Amygdala (tissue), 56 donors: ENCODE measurements around the gene RPL31.
A peak's percentile ranks its signal among the peaks of the same experiment; 100 is the strongest.

Source experiments
- DNase-seq, 56 donors: peaks; one replicate each; lab custom pipeline; 2025; lab: John Stamatoyannopoulos, UW

Gene RPL31

DNA sequence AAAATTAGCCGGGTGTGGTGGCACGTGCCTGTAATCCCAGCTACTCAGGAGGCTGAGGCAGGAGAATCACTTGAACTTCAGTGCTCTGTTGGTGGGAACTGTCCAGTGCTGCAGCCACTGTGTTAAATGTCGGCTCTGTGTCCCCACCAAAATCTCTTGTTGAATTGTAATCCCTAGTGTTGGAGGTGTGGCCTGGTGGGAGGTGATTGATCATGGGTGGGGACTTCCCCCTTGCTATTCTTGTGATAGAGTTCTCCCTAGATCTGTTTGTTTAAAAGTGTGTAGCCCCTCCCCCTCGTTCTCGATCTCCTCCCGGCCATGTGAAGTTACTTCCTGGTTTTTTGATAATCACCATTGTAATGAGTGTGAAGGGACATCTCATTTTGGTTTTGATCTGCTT lies 9.8 kb upstream of the RPL31 start:
- no peak for DNase-seq

DNA sequence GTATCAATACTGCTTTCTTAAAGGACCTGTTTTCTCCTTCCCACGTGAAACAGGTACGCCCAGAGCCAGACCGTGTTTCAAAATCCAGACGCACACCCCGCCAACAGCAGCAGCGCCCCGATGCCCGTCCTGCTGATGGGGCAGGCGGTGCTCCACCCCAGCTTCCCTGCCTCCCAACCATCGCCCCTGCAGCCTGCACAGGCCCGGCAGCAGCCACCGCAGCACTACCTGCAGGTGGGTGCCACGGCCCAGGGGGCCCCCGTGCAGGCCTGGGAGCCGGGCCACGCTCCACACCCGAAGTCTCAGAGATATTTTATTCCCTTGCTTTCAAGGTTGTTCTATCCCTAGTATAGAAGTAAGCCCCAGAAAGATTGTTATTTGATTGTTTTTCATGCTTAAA lies 8.8 kb upstream of the RPL31 start:
- DNase-seq: no peak

GRCh38 chr2:100995309-100996075 lies 6.6 kb upstream of the RPL31 start:
- DNase-seq: no peak

GRCh38 chr2:100997509-100998234 lies 4.4 kb upstream of the RPL31 start:
- DNase-seq: no peak

DNA sequence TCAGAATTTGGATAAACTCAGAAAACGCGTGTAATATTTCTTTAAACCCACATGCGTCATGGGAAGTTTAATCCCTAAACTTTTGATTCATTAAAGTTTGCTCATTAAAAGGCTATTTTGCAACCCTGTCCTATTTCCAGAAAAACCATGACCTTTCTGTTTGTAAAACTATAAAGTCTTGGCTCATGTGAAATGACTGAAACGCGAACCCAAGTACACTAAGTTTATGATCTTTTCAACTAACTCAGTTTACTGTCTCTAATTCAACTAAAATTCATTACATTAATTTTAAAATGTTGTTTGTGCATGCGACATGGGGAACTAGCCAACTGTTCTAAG lies 3.9 kb upstream of the RPL31 start:
- no peak for DNase-seq

DNA sequence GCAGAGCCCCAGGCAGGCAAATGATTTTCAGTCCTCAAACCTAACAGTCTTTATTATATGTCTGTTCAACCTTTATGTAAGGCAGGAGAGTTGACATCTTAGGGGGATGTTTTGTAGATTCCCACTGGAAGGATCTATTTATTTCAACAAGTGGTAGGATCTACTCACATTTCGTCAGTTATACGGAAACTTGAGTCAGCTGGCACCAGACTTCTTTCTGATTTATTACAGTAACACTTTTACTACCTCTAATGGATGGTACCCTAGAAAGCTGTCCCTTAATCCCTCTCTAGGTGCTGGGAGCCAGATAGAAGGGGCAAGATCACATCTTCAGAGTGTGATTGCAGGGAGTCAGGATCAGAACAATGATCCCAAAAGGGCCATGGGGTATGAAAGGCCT lies 2.1 kb upstream of the RPL31 start:
- DNase-seq: no peak

DNA sequence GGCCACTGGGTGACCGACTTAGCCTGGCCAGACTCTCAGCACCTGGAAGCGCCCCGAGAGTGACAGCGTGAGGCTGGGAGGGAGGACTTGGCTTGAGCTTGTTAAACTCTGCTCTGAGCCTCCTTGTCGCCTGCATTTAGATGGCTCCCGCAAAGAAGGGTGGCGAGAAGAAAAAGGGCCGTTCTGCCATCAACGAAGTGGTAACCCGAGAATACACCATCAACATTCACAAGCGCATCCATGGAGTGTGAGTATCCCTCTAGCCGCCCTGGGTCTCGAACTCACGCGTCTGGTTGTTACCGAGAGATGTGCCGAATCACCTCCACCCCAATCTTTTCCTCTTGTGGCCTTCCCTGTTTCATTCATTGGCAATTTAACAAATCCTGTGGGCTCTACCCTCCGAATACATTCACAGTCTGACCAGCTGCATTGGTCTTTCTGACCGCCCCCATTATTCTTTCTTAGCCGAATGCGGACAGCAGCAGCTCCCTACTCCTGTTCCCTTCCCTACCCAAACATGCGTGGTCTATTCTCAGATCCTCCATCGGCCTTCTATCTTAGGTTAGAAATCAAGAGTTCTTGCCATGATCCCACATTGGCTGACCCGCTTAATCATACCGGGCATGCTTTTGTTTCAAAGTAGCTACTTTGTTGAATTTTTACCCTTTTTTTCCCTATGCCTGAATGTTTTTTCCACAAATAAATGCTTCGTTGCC lies 631 bp downstream of the RPL31 start:
- peak in 2 of 56 donors; percentile 55 to 60 for DNase-seq

- no peak for DNase-seq
Observed at GRCh38 chr2:101003278-101003775, 1.2 kb downstream of the RPL31 start.

GRCh38 chr2:101004620-101005325 lies 2.7 kb downstream of the RPL31 start:
- no peak for DNase-seq

DNA sequence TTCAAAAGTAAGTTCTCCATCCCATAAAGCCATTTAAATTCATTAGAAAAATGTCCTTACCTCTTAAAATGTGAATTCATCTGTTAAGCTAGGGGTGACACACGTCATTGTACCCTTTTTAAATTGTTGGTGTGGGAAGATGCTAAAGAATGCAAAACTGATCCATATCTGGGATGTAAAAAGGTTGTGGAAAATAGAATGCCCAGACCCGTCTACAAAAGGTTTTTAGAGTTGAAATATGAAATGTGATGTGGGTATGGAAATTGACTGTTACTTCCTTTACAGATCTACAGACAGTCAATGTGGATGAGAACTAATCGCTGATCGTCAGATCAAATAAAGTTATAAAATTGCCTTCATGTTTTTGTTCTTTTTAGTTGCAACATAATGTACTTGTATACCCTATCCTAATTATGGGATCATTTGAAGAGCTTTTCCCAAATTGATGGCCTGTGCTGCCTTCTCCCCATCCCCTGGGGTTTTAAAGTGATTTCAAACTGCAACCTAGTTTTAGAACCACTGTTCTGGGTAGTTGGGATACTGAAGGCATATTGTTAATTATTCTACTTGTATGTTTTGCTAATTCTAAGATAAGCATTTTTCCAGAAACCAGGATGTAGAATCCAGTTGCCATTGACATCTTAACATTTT lies 4.1 kb downstream of the RPL31 start:
- no peak for DNase-seq

GRCh38 chr2:101007415-101008345 lies 5.6 kb downstream of the RPL31 start:
- DNase-seq: no peak

- no peak for DNase-seq
Observed at GRCh38 chr2:101011152-101011551, 9.1 kb downstream of the RPL31 start.

- no peak for DNase-seq
Observed at GRCh38 chr2:101012054-101012705, 10.1 kb downstream of the RPL31 start.

DNA sequence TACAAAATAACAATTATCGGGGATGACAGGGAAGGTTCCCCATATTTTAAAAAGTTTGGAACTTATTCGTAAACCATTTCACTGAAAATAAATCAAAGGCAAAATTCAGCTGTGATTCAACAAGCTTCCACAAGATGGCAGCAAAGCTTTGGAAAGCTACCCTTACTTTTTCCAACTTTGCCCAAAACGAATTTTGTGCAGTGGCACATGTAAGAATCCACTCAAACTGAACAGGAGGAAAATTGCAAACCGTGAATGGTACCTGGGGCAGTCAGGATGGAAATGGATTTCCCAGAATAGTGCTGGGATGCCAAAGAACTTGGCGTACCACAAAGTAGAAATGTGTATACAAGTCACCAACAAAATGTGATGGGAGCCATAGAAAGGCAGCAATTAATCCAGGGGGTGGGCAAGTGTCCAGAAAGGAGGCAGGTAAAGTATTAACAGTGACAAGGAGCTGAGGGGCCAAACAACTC lies 10.7 kb downstream of the RPL31 start:
- DNase-seq: peak in 14 of 56 donors; percentile 1 to 67 (median 8)

- DNase-seq: no peak
Observed at GRCh38 chr2:101014264-101014857, 12.3 kb downstream of the RPL31 start.

DNA sequence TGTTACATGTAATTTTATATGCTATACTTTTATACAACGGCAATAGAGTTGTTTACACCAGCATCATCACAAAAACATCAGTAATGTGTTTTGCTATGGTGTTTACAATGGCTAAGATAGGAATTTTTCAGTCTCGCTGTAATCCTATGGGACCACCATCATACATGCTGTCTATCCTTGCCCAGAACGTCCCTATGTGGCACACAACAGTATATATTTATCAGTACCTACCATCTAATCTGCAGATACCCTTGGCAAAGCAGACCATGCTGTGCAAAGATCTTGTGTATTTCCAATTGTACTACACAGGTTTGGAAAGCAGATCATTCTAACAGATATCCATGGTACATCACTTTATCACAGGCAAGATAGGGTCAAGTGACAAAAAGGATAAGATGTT lies 15.3 kb downstream of the RPL31 start:
- DNase-seq: no peak

- no peak for DNase-seq
Observed at GRCh38 chr2:101018934-101019333, 16.8 kb downstream of the RPL31 start.

- DNase-seq: no peak
Observed at GRCh38 chr2:101022221-101022620, 20.1 kb downstream of the RPL31 start.
